ENCODE data around the gene AJM1.
A peak's percentile ranks its signal among the peaks of the same experiment; 100 is the strongest.
"Not testable (repeated sequence)": the region's sequence is repeated elsewhere in the genome, so short reads cannot be mapped to it uniquely, and the experiment has no call there.

Gene AJM1

DNA sequence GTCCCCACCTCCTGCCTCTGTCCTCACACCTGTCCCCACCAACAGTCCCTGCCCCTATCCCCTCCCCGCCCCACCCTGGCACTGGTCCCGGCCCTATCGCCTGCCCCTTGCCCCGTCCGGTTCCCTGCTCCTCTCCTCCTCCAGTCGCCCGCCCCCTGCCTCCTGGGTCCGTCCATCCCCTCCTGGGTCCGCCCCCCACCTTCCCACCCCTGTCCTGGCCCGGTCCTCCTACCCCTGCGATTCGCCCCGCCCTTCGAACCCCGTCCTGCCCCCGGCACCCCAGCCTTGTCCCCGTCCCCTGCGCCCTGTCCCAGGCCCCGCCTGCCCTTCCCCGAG is 23.5 kb downstream of the AJM1 start:
- no peak for DNase-seq

- not testable (repeated sequence) for DNase-seq
These were observed 24.7 kb downstream of the AJM1 start for GRCh38 chr9:136866898-136867421.

DNA sequence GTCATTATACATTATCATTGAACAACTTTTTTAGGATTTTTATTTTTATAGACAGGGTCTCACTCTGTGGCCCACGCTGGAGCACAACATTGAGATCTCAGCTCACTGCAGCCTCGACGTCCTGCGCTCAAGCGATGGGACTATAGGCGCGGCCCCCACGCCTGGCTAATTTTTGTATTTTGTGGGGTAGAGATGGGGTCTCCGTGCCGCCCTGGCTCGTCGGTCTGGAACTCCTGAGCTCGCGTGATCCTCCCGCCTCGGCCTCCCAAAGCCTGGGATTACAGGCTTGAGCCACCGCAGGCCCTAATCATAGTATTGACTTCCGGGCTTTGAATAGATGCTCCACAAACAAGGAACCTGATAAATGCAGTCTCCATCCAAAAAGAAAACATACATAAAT is 25.2 kb downstream of the AJM1 start:
- DNase-seq = no peak

GRCh38 chr9:136867917-136868316 is 25.6 kb downstream of the AJM1 start:
- DNase-seq = no peak

DNA sequence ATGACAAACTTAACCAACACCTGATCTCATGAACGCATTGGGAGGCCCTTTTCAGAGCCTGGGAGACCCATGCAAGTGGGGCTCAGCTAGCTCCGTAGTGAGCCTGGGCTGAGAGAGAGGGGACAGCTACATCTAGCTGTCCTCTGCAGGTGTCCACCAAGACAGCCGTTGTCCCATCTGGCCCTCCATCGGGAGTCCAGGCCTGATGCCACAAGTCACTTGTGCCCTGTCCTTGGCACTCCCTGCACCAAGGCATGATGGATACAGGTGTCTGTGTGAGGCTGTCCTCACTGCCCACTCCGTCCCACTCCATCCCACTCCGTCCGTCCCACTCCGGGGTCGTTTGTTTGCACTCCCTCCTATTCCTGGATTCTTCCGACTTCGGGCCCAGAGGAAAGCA is 26.4 kb downstream of the AJM1 start:
- no peak for DNase-seq

- not testable (repeated sequence) for DNase-seq
These were observed 27.3 kb downstream of the AJM1 start for GRCh38 chr9:136869611-136870010.

DNA sequence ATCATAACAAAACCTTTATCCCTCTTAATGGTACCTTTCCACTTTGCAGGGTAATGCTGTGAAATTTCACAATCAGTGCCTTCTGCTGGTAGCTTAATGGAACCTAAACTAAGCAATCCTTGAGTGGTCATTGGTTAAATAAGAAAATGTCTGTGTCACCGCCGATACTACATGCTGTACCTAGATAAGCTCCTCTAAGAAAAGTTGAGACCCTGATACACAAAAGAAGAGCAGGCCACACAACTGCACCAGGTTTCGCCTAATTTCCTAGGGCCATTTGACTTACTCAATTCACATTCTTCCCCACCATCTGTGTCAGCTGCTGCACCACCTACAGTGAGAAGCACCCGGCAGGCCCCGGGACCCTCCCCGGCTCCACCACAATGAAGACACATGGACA is 32.9 kb downstream of the AJM1 start:
- no peak for DNase-seq

- DNase-seq = no peak
These were observed 34.2 kb downstream of the AJM1 start for GRCh38 chr9:136876476-136876875.

GRCh38 chr9:136880651-136881050 is 38.4 kb downstream of the AJM1 start:
- no peak for DNase-seq

DNA sequence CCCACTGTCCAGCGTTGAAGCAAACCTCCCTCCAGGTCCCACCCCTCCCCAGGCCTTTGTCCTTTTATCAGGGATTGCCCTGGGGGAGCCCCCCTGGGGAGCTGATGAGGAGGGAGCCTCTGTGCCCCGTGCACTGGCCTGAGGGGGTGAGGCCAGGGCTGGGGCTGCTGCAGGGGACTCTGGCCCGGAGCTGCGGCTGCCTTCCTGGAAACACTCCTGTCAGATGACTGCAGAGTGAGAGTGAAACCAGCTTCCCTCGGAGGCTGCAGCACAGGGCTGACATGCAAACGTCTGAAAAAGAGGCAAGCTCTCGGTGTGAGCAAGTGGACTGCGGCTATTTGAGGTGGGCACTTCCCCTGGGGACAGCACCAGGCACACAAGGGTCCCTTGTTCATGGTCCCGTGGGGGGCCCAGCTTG is 39.4 kb downstream of the AJM1 start:
- DNase-seq = peak in 1 of 56 donors; percentile 19

DNA sequence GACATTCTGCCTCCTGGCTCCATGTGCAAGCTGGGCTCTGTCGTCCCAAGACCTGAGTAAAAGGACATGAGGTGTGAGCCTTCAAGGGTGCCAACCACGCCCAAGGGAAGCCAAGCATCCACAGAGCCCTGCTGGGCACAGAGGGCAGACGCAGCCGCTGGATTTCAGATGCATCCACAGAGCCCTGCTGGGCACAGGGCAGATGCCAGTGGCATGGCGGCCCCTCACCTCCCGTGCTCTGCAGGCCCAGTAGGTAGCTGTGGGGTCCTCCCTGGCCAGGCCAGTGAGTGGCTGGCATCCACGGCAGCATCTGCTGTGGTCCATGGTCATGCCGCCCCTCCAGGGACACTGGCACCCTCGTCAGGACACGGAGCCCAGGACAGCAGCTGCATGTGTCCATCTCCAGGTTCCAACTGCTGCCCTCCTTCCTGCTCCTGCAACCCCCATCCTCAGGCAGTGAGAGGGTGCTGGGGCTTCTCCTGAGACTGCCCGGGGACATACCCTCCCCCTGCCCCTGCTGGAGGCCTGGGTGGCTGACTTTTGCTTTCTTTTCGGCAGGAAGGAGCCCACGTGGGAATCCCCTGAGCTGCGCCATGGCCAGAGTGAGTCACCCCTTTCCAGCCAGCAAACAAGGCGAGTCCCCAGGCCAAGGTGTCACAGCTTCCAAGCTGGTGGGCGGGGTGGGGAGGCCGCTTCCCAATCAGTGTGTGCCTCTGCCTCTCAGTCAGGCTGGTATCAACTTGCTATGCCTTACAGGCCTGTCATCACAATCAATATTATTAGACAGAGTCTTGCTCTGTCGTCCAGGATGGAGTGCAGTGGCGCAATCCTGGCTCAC is 40.0 kb downstream of the AJM1 start:
- DNase-seq = no peak

DNA sequence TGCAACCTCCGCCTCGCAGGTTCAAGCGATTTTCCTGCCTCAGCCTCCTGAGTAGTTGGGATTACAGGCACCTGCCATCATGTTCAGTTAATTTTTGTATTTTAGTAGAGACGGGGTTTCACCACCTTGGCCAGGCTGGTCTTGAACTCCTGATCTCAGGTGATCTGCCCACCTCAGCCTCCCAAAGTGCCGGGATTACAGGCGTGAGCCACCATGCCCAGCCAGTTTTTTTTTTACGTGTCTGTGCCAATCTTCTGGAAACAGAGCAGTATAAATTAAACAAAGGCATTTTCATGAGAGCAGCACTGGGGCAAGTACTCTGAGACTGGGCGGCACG is 40.6 kb downstream of the AJM1 start:
- DNase-seq = not testable (repeated sequence)

DNA sequence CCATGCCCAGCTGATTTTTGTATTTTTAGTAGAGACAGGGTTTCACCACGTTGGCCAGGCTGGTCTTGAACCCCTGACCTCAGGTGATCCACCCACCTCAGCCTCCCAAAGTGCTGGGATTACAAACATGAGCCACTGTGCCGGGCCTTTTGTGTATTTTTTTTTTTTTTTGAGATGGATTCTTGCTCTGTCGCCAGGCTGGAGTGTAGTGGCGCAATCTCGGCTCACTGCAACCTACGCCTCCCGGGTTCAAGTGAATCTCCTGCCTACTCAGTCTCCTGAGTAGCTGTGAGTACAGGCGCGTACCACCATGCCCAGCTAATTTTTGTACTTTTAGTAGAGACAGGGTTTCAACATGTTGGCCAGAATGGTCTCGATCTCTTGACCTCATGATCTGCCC is 41.4 kb downstream of the AJM1 start:
- DNase-seq = not testable (repeated sequence)

GRCh38 chr9:136885950-136886578 is 43.8 kb downstream of the AJM1 start, which contains the start of gene TRAF2:
Gene TRAF2 (plus strand): TSS chr9:136886516. CDS start chr9:136898741, 12,225 bp downstream.
- peak; percentile 79 to 98 (median 95) for DNase-seq

GRCh38 chr9:136886610-136887597 is 44.6 kb downstream of the AJM1 start:
- peak in 1 of 56 donors; percentile 16 for DNase-seq

- no peak for DNase-seq
These were observed 46.2 kb downstream of the AJM1 start for GRCh38 chr9:136888454-136888853.

DNA sequence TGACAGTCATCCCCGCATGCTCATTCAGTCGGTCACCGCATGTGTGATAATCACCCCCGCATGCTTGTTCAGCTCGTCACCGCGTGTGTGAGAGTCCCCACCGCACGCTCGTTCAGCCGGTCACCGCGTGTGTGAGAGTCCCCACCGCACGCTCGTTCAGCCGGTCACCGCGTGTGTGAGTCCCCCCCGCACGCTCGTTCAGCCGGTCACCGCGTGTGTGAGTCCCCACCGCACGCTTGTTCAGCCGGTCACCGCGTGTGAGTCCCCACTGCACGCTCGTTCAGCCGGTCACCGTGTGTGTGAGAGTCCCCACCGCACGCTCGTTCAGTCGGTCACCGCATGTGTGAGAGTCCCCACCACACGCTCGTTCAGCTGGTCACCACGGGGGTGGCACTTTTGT is 47.6 kb downstream of the AJM1 start:
- DNase-seq = no peak

DNA sequence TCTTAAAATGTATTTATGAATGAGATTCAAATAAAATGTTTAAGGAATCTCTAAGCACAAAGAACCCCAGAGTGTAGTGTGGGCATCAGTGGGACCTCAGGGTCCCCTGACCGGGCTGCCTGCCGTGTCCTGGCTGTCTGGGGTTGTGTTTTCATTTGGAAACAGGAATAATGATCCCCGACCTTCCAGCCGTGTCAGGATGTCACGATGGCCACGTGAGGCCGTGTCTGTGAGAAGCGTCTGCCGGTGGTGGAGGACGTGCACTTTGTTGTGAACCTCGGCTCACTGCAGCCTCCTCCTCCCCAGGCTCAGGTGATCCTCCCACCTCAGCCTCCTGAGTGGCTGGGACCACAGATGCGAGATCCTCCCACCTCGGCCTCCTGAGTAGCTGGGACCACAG is 48.4 kb downstream of the AJM1 start:
- no peak for DNase-seq

Measured in nucleus accumbens (tissue), 56 donors.